SK-N-SH treated with all-trans-retinoic acid at 6 μM for 48 hours (cell line): Measurements from ENCODE around the gene MTMR6.

Experiments used
- ATAC-seq: fragments of 200-7000 bp; cut with Tn5 transposase; 3 replicates; pipeline ENCODE4 v1.9.1; 2020; ENCODE audit warnings: mild to moderate bottlenecking, moderate library complexity
- ARNTL ChIP-seq: fragments of 450-650 bp; formaldehyde crosslinking; IDR thresholded peaks from 2 replicates; pipeline ENCODE4 v1.5.0; 2020; ENCODE audit warnings: low read depth, mild to moderate bottlenecking, moderate library complexity, borderline replicate concordance
- BACH2 ChIP-seq: fragments of 250-450 bp; sonication (Bioruptor Pico); IDR thresholded peaks from 2 replicates; pipeline ENCODE4 v1.9.0; 2021; ENCODE audit warnings: mild to moderate bottlenecking, borderline replicate concordance
- CREB5 ChIP-seq: fragments of 250-450 bp; sonication (Bioruptor Pico); IDR thresholded peaks from 2 replicates; pipeline ENCODE4 v1.5.1; 2020; ENCODE audit warnings: low read depth, mild to moderate bottlenecking, moderate library complexity
- CSDC2 ChIP-seq: fragments of 250-450 bp; sonication (Bioruptor Pico); IDR thresholded peaks from 2 replicates; pipeline ENCODE4 v1.5.0; 2020; ENCODE audit warnings: mild to moderate bottlenecking, moderate library complexity
- CSRNP3 ChIP-seq: fragments of 250-450 bp; sonication (Bioruptor Pico); IDR thresholded peaks from 2 replicates; pipeline ENCODE4 v1.5.1; 2021; ENCODE audit warnings: mild to moderate bottlenecking, moderate library complexity
- ESRRG ChIP-seq: fragments of 250-450 bp; sonication (Bioruptor Pico); IDR thresholded peaks from 2 replicates; pipeline ENCODE4 v1.6.1; 2021; ENCODE audit warnings: mild to moderate bottlenecking
- GLIS3 ChIP-seq: fragments of 250-450 bp; sonication (Bioruptor Pico); IDR thresholded peaks from 2 replicates; pipeline ENCODE4 v1.5.0; 2020; ENCODE audit warnings: mild to moderate bottlenecking, moderate library complexity
- ISL1 ChIP-seq: fragments of 250-450 bp; sonication (Bioruptor Pico); IDR thresholded peaks from 2 replicates; pipeline ENCODE4 v2.1.2; 2022; ENCODE audit warnings: mild to moderate bottlenecking, moderate library complexity
- OSR1 ChIP-seq: fragments of 250-450 bp; sonication (Bioruptor Pico); IDR thresholded peaks from 2 replicates; pipeline ENCODE4 v1.8.0; 2022; ENCODE audit warnings: moderate library complexity, mild to moderate bottlenecking, inconsistent platforms
- PATZ1 ChIP-seq: fragments of 250-450 bp; sonication (Bioruptor Pico); IDR thresholded peaks from 2 replicates; pipeline ENCODE4 v1.8.0; 2020; ENCODE audit warnings: mild to moderate bottlenecking, moderate library complexity, borderline replicate concordance
- POU6F1 ChIP-seq: fragments of 250-450 bp; sonication (Bioruptor Pico); IDR thresholded peaks from 2 replicates; pipeline ENCODE4 v1.8.0; 2021; ENCODE audit warnings: low read depth, mild to moderate bottlenecking, moderate library complexity, borderline replicate concordance
- PPARA ChIP-seq: fragments of 250-450 bp; sonication (Bioruptor Pico); IDR thresholded peaks from 2 replicates; pipeline ENCODE4 v1.5.0; 2020; ENCODE audit warnings: mild to moderate bottlenecking, borderline replicate concordance
- RARB ChIP-seq: fragments of 250-450 bp; sonication (Bioruptor Pico); IDR thresholded peaks from 2 replicates; pipeline ENCODE4 v1.8.0; 2021; ENCODE audit warnings: mild to moderate bottlenecking, moderate library complexity
- SNAI2 ChIP-seq: fragments of 250-450 bp; sonication (Bioruptor Pico); IDR thresholded peaks from 2 replicates; pipeline ENCODE4 v1.5.0; 2020; ENCODE audit warnings: mild to moderate bottlenecking, moderate library complexity
- TCF4 ChIP-seq: fragments of 250-450 bp; sonication (Bioruptor Pico); IDR thresholded peaks from 2 replicates; pipeline ENCODE4 v1.8.0; 2021; ENCODE audit warnings: mild to moderate bottlenecking, moderate library complexity, borderline replicate concordance
- TOX ChIP-seq: fragments of 250-450 bp; sonication (Bioruptor Pico); IDR thresholded peaks from 2 replicates; pipeline ENCODE4 v1.8.0; 2021; ENCODE audit warnings: mild to moderate bottlenecking, moderate library complexity, borderline replicate concordance
- TSHZ2 ChIP-seq: fragments of 250-450 bp; sonication (Bioruptor Pico); IDR thresholded peaks from 2 replicates; pipeline ENCODE4 v1.5.0; 2020; ENCODE audit warnings: mild to moderate bottlenecking, moderate library complexity
- ZC3H10 ChIP-seq: fragments of 250-450 bp; sonication (Bioruptor Pico); IDR thresholded peaks from 2 replicates; pipeline ENCODE4 v1.5.1; 2021; ENCODE audit warnings: mild to moderate bottlenecking, moderate library complexity
- ZFP3 ChIP-seq: fragments of 250-450 bp; sonication (Bioruptor Pico); IDR thresholded peaks from 2 replicates; pipeline ENCODE4 v1.5.0; 2020; ENCODE audit warnings: mild to moderate bottlenecking, moderate library complexity
- ZFP30 ChIP-seq: fragments of 450-650 bp; formaldehyde crosslinking; IDR thresholded peaks from 2 replicates; pipeline ENCODE4 v1.5.0; 2022; ENCODE audit warnings: mild to moderate bottlenecking, moderate library complexity
- ZNF565 ChIP-seq: fragments of 450-650 bp; formaldehyde crosslinking; conservative IDR thresholded peaks from 2 replicates; pipeline ENCODE4 v1.5.0; 2020; ENCODE audit warnings: low read depth, mild to moderate bottlenecking, moderate library complexity
- ZNF70 ChIP-seq: fragments of 450-650 bp; formaldehyde crosslinking; IDR thresholded peaks from 2 replicates; pipeline ENCODE4 v1.5.0; 2020; ENCODE audit warnings: mild to moderate bottlenecking, moderate library complexity
- ZNF8 ChIP-seq: fragments of 450-650 bp; formaldehyde crosslinking; IDR thresholded peaks from 2 replicates; pipeline ENCODE4 v1.5.0; 2020; ENCODE audit warnings: mild to moderate bottlenecking, moderate library complexity

The MTMR6 gene

DNA sequence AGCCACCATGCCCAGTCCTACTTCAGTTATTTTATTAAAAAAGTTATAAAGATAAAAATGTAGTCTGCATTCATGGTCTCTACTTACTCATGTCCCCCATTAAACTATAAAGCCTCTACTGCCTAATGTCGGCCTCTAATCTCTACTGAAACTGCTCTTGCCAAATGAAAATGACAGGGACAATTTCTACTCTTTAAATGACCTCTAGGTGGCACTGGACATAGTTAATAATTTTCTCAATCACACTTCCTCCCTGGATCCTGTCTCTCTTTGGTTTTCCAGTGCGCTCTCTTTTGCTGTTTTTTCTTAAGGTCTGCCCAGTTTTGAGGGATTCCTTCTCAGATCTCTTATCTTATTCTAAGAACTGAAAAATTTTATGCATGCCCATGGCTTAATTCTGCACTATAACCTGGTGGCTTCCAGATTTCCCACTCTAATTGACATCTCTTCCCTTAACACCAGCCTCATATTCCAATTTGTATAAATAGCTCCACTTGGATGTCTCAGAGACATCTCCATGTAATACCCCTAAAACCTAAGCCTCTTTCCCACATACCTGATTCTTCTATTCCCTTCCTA, 54.3 kb downstream of the MTMR6 start (continued):
- no peak for TF ChIP-seq POU6F1 (CRISPR knock-in tag)
- no peak for TF ChIP-seq ZFP30 (CRISPR knock-in tag)

GRCh38 chr13:25231517-25231916, 55.8 kb downstream of the MTMR6 start:
- ATAC-seq, result no peak
- TF ChIP-seq GLIS3 (no peak), ZC3H10 (CRISPR knock-in tag) (no peak), TOX (CRISPR knock-in tag) (no peak), CREB5 (CRISPR knock-in tag) (no peak), SNAI2 (CRISPR knock-in tag) (no peak), ZNF8 (no peak), PATZ1 (CRISPR knock-in tag) (no peak), ESRRG (CRISPR knock-in tag) (no peak), ZFP3 (CRISPR knock-in tag) (no peak), OSR1 (CRISPR knock-in tag) (no peak), ISL1 (CRISPR knock-in tag) (no peak), PPARA (CRISPR knock-in tag) (no peak), CSDC2 (CRISPR knock-in tag) (no peak), ARNTL (CRISPR knock-in tag) (no peak), ZNF70 (CRISPR knock-in tag) (no peak)

GRCh38 chr13:25227690-25228089, 59.6 kb downstream of the MTMR6 start:
- no peak for TF ChIP-seq RARB
- no peak for TF ChIP-seq ARNTL (CRISPR knock-in tag)
- no peak for ATAC-seq

GRCh38 chr13:25225970-25226369, 61.3 kb downstream of the MTMR6 start:
- no peak for ATAC-seq

More at GRCh38 chr13:25225970-25226369, 61.3 kb downstream of the MTMR6 start:
- no peak for TF ChIP-seq ZNF8
- TF ChIP-seq ZFP3 (CRISPR knock-in tag), result no peak
- TF ChIP-seq GLIS3, result no peak
- no peak for TF ChIP-seq ESRRG (CRISPR knock-in tag)
- no peak for TF ChIP-seq TOX (CRISPR knock-in tag)
- no peak for TF ChIP-seq ISL1 (CRISPR knock-in tag)
- TF ChIP-seq ZFP30 (CRISPR knock-in tag), result no peak
- TF ChIP-seq PPARA (CRISPR knock-in tag), result no peak
- TF ChIP-seq CSRNP3 (CRISPR knock-in tag), result no peak
- no peak for TF ChIP-seq TCF4
- TF ChIP-seq TSHZ2 (CRISPR knock-in tag), result no peak
- TF ChIP-seq BACH2 (CRISPR knock-in tag), result no peak
- TF ChIP-seq ZNF70 (CRISPR knock-in tag), result no peak
- no peak for TF ChIP-seq ZNF565 (CRISPR knock-in tag)
- no peak for TF ChIP-seq CREB5 (CRISPR knock-in tag)
- no peak for TF ChIP-seq RARB
